ENCODE data around the gene OTUD5.
"Not testable (repeated sequence)": the region's sequence is repeated elsewhere in the genome, so short reads cannot be mapped to it uniquely, and the experiment has no call there.

OTUD5 gene

GRCh38 chrX:48957477-48957826 lies at the start of gene OTUD5:
OTUD5 (minus strand) TSS chrX:48957607; CDS start chrX:48957570, 37 bp downstream.
- peak; percentile 85 for DNase-seq

- no peak for DNase-seq
These were observed 46.3 kb upstream of the OTUD5 start for GRCh38 chrX:49003696-49004095.

GRCh38 chrX:49002091-49002935 lies 44.9 kb upstream of the OTUD5 start, which contains the start of gene GRIPAP1:
GRIPAP1 (minus strand) TSS chrX:49002264; CDS start chrX:49002229, 35 bp downstream.
- DNase-seq, result peak; percentile 92

- peak; percentile 80 for DNase-seq
These were observed 44.2 kb upstream of the OTUD5 start for GRCh38 chrX:49001521-49002090.

- no peak for DNase-seq
These were observed 43.2 kb upstream of the OTUD5 start for GRCh38 chrX:49000636-49001035.

GRCh38 chrX:48999030-48999429 lies 41.6 kb upstream of the OTUD5 start:
- no peak for DNase-seq

- no peak for DNase-seq
These were observed 41.0 kb upstream of the OTUD5 start for GRCh38 chrX:48998391-48998790.

- DNase-seq, result no peak
These were observed 40.5 kb upstream of the OTUD5 start for GRCh38 chrX:48997865-48998264.

- no peak for DNase-seq
These were observed 40.0 kb upstream of the OTUD5 start for GRCh38 chrX:48997455-48997854.

- DNase-seq, result no peak
These were observed 39.6 kb upstream of the OTUD5 start for GRCh38 chrX:48996969-48997368.

- DNase-seq, result no peak
These were observed 34.9 kb upstream of the OTUD5 start for GRCh38 chrX:48992341-48992740.

GRCh38 chrX:48989483-48989882 lies 32.1 kb upstream of the OTUD5 start:
- DNase-seq, result no peak

- DNase-seq, result no peak
These were observed 26.5 kb upstream of the OTUD5 start for GRCh38 chrX:48983896-48984295.

GRCh38 chrX:48983081-48983480 lies 25.7 kb upstream of the OTUD5 start:
- no peak for DNase-seq

GRCh38 chrX:48981178-48981577 lies 23.8 kb upstream of the OTUD5 start:
- DNase-seq, result no peak

- DNase-seq, result not testable (repeated sequence)
These were observed 22.9 kb upstream of the OTUD5 start for GRCh38 chrX:48980341-48980740.

- no peak for DNase-seq
These were observed 20.8 kb upstream of the OTUD5 start for GRCh38 chrX:48978226-48978625.

- no peak for DNase-seq
These were observed 18.7 kb upstream of the OTUD5 start for GRCh38 chrX:48976086-48976485.

- DNase-seq, result no peak
These were observed 18.1 kb upstream of the OTUD5 start for GRCh38 chrX:48975541-48975940.

- DNase-seq, result no peak
These were observed 17.6 kb upstream of the OTUD5 start for GRCh38 chrX:48975041-48975440.

GRCh38 chrX:48974574-48974973 lies 17.2 kb upstream of the OTUD5 start:
- DNase-seq, result no peak

GRCh38 chrX:48974033-48974432 lies 16.6 kb upstream of the OTUD5 start:
- no peak for DNase-seq

GRCh38 chrX:48972220-48973164 lies 15.1 kb upstream of the OTUD5 start:
- peak; percentile 43 for DNase-seq

Measured in CD4-positive, alpha-beta T cell treated with Interleukin-15 for 1 hour (primary cell).